ENCODE data around the gene ASB6.
A peak's percentile ranks its signal among the peaks of the same experiment; 100 is the strongest.

DNA sequence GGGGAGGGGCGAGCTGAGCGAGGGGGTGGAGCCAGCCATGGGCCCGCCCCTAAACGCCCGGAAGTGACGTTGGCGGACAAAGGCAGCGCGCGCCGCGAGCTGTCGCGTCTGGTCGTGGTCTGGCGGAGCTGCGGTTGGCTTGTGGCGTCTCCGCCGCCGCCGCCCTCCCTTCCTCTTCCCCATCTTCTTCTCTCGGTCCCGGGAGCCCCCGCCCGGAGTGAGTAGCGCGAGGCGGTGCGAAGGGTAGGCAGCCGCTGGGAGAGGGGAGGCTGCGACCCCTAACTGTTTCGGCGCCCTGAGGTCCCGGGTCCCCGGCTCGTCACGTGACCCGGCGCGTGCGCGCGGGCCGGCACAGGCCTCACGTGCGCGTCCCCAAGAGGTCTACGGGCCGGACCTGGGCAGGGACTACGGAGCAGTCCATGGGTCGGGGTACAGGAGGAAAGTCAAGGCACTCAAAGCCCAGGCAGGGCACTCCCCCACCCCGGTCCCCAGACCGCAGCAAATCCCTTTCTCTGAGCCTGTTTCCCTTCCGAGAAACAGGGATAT lies 15.8 kb downstream of the ASB6 start, which contains the start of gene NTMT1:
- TF ChIP-seq, protein P1, sequence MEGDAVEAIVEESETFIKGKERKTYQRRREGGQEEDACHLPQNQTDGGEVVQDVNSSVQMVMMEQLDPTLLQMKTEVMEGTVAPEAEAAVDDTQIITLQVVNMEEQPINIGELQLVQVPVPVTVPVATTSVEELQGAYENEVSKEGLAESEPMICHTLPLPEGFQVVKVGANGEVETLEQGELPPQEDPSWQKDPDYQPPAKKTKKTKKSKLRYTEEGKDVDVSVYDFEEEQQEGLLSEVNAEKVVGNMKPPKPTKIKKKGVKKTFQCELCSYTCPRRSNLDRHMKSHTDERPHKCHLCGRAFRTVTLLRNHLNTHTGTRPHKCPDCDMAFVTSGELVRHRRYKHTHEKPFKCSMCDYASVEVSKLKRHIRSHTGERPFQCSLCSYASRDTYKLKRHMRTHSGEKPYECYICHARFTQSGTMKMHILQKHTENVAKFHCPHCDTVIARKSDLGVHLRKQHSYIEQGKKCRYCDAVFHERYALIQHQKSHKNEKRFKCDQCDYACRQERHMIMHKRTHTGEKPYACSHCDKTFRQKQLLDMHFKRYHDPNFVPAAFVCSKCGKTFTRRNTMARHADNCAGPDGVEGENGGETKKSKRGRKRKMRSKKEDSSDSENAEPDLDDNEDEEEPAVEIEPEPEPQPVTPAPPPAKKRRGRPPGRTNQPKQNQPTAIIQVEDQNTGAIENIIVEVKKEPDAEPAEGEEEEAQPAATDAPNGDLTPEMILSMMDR (IDR thresholded peaks at IDR 0.05): peak in 2 of 6 experiments; percentile 4 to 29
- peak in 3 of 4 donors; percentile 77 to 97 (median 94) for TF ChIP-seq POLR2A (IDR thresholded peaks at IDR 0.05)
